Astrocyte (in vitro differentiated cells and primary cell): ENCODE results near the gene EMC10.

Experiments used
- CTCF ChIP-seq: IDR thresholded peaks from 2 replicates; pipeline ENCODE4 v1.5.1; 2011; ENCODE audit warnings: low read depth, mild to moderate bottlenecking, inconsistent platforms, low read length, moderate library complexity; ENCODE audit not compliant: insufficient read depth
- EZH2 ChIP-seq: IDR thresholded peaks from 2 replicates; pipeline ENCODE4 v1.6.1; 2012; ENCODE audit warnings: mild to moderate bottlenecking, low read length, inconsistent platforms; ENCODE audit not compliant: insufficient read depth

GRCh38 chr19:50481351-50482149 lies 5.2 kb downstream of the EMC10 start:
- TF ChIP-seq CTCF (no peak), EZH2 (no peak)
